Loucy (cell line): ENCODE data around the gene FOXJ3.

Source experiments
- CTCF ChIP-seq: fragments of 200-600 bp; sonication (generic); conservative IDR thresholded peaks from 2 replicates; pipeline ENCODE4 v1.5.1; 2014; ENCODE audit warnings: mild to moderate bottlenecking, antibody characterized with exemption, low read length
- EZH2phosphoT487 ChIP-seq: fragments of 200-600 bp; IDR thresholded peaks from 2 replicates; pipeline ENCODE4 v1.6.1; 2018; ENCODE audit warnings: antibody characterized with exemption, mild to moderate bottlenecking, moderate library complexity, borderline replicate concordance

- TF ChIP-seq CTCF: no peak
- no peak for TF ChIP-seq EZH2phosphoT487
Measured at GRCh38 chr1:42183210-42183956, 151.7 kb downstream of the FOXJ3 start.
